Neural cell (in vitro differentiated cells): Measurements from ENCODE around the gene LRP1. TPM values are rescaled to one million over a fixed set of nuclear protein-coding genes. Genes with fewer than 3 reads are reported as not detected.

Experiments used
- H2AFZ ChIP-seq: fragments of 200-600, 300-800 bp; sonication (generic), shearing (Covaris generic); 2 replicates; pipeline ENCODE4 v1.6.0; 2014; ENCODE audit warnings: low read depth, mild to moderate bottlenecking, antibody characterized with exemption, low read length, moderate library complexity
- H3F3A ChIP-seq: fragments of 200-600 bp; shearing (Covaris generic); 2 replicates; pipeline ENCODE4 v1.6.1; 2016; ENCODE audit warnings: mild to moderate bottlenecking, moderate library complexity, mixed read lengths, antibody characterized with exemption, low read length; ENCODE audit not compliant: insufficient read depth, poor library complexity, severe bottlenecking
- H3K27ac ChIP-seq: fragments of 200-600, 300-800 bp; sonication (generic), shearing (Covaris generic); 2 replicates; pipeline ENCODE4 v1.5.1; 2014; ENCODE audit warnings: mild to moderate bottlenecking, low read length, moderate library complexity
- H3K27me3 ChIP-seq: fragments of 300-800, 200-600 bp; sonication (generic), shearing (Covaris generic); 2 replicates; pipeline ENCODE4 v1.6.0; 2014; ENCODE audit warnings: mild to moderate bottlenecking, low read depth, low read length, moderate library complexity; ENCODE audit not compliant: insufficient read depth
- H3K36me3 ChIP-seq: fragments of 300-800, 200-600 bp; sonication (generic), shearing (Covaris generic); 2 replicates; pipeline ENCODE4 v1.5.1; 2014; ENCODE audit warnings: mild to moderate bottlenecking, antibody characterized with exemption, low read length, moderate library complexity; ENCODE audit not compliant: insufficient read depth
- H3K4me2 ChIP-seq: fragments of 300-800, 200-600 bp; sonication (generic), shearing (Covaris generic); 2 replicates; pipeline ENCODE4 v1.6.0; 2014; ENCODE audit warnings: mild to moderate bottlenecking, low read length
- H3K4me3 ChIP-seq: fragments of 300-800, 200-600 bp; sonication (generic), shearing (Covaris generic); 2 replicates; pipeline ENCODE4 v1.5.1; 2014; ENCODE audit warnings: mild to moderate bottlenecking, low read length, moderate library complexity
- H3K79me2 ChIP-seq: fragments of 200-600 bp; shearing (Covaris generic); replicated peaks from 2 replicates; pipeline ENCODE4 v1.6.0; 2014; ENCODE audit warnings: mild to moderate bottlenecking, low read length, moderate library complexity; ENCODE audit not compliant: insufficient read depth
- H3K9ac ChIP-seq: fragments of 300-800, 200-600 bp; sonication (generic), shearing (Covaris generic); 2 replicates; pipeline ENCODE4 v1.6.1; 2016; ENCODE audit warnings: mild to moderate bottlenecking, low read length, mixed read lengths
- H3K9me2 ChIP-seq: fragments of 200-600 bp; shearing (Covaris generic); 2 replicates; pipeline ENCODE4 v1.6.1; 2016; ENCODE audit warnings: mild to moderate bottlenecking, low read length, mixed read lengths; ENCODE audit not compliant: insufficient read depth
- H3K9me3 ChIP-seq: fragments of 200-600, 300-800 bp; sonication (generic), shearing (Covaris generic); 2 replicates; pipeline ENCODE4 v1.6.1; 2016; ENCODE audit warnings: mild to moderate bottlenecking, mixed run types, low read length, moderate library complexity, mixed read lengths
- H4K20me1 ChIP-seq: fragments of 200-600 bp; shearing (Covaris generic); 2 replicates; pipeline ENCODE4 v1.6.1; 2016; ENCODE audit warnings: mild to moderate bottlenecking, mixed run types; ENCODE audit not compliant: insufficient read depth
- CTCF ChIP-seq: fragments of 450-650 bp; IDR thresholded peaks from 2 replicates; pipeline ENCODE4 v1.5.1; 2014; ENCODE audit warnings: antibody characterized with exemption, mild to moderate bottlenecking, moderate library complexity; ENCODE audit not compliant: poor library complexity, severe bottlenecking
- EP300 ChIP-seq: fragments of 450-650 bp; conservative IDR thresholded peaks from 2 replicates; pipeline ENCODE4 v1.6.1; 2014; ENCODE audit warnings: antibody characterized with exemption, mild to moderate bottlenecking, moderate library complexity; ENCODE audit not compliant: poor library complexity, severe bottlenecking
- EZH2 ChIP-seq: fragments of 200-600, 300-800 bp; shearing (Covaris generic), sonication (generic); IDR thresholded peaks from 2 replicates; pipeline ENCODE4 v1.6.1; 2014; ENCODE audit warnings: antibody characterized with exemption, low read length, borderline replicate concordance, mild to moderate bottlenecking; ENCODE audit not compliant: insufficient read depth, poor library complexity, severe bottlenecking
- MXI1 ChIP-seq: fragments of 450-650 bp; conservative IDR thresholded peaks from 2 replicates; pipeline ENCODE4 v1.6.1; 2014; ENCODE audit warnings: antibody characterized with exemption, mild to moderate bottlenecking; ENCODE audit not compliant: poor library complexity, severe bottlenecking
- POLR2AphosphoS5 ChIP-seq: IDR thresholded peaks from 2 replicates; pipeline ENCODE4 v1.6.1; 2012
- RAD21 ChIP-seq: fragments of 450-650 bp; conservative IDR thresholded peaks from 2 replicates; pipeline ENCODE4 v1.6.1; 2014; ENCODE audit warnings: antibody characterized with exemption, mild to moderate bottlenecking, moderate library complexity
- REST ChIP-seq: IDR thresholded peaks from 2 replicates; pipeline ENCODE4 v1.6.1; 2012; ENCODE audit warnings: borderline replicate concordance
- SMC3 ChIP-seq: fragments of 450-650 bp; conservative IDR thresholded peaks from 2 replicates; pipeline ENCODE4 v1.6.1; 2014; ENCODE audit warnings: antibody characterized with exemption, mild to moderate bottlenecking, moderate library complexity; ENCODE audit not compliant: poor library complexity
- TAF1 ChIP-seq: IDR thresholded peaks from 2 replicates; pipeline ENCODE4 v1.6.1; 2012; ENCODE audit warnings: low read depth
- polyA plus RNA-seq: library from polyadenylated mRNA; depleted of rRNA; stranded (reverse); fragments of >200 nt; gene quantifications from 2 replicates; pipeline ENCODE4 v1.2.3, GENCODE V29; 2014

The LRP1 gene
- polyA plus RNA-seq, 1 donor from 2014 or later: 18.2 TPM

- TF ChIP-seq CTCF (peak; percentile 84), TAF1 (no peak), POLR2AphosphoS5 (no peak), RAD21 (peak; percentile 70), EP300 (no peak), SMC3 (peak; percentile 83), MXI1 (no peak)
- H3K36me3 ChIP-seq: peaks cover 6% of the 10 kb centered on the region
- H3K27ac ChIP-seq: no peak overlapping the region
- H3K9ac ChIP-seq: peak overlapping the region; percentile 38
- H4K20me1 ChIP-seq: no peaks in the 10 kb centered on the region
- H3K27me3 ChIP-seq: peaks cover 52% of the 10 kb centered on the region
- H3F3A ChIP-seq: no peaks in the 10 kb centered on the region
- H3K9me3 ChIP-seq: no peaks in the 10 kb centered on the region
- no peaks in the 10 kb centered on the region for H3K9me2 ChIP-seq
- no peaks in the 10 kb centered on the region for H3K79me2 ChIP-seq
- no peak overlapping the region for H2AFZ ChIP-seq
- no peak overlapping the region for H3K4me2 ChIP-seq
- peak overlapping the region; percentile 31 for H3K4me3 ChIP-seq
Measured at GRCh38 chr12:57214398-57214781, 86.1 kb downstream of the LRP1 start.

GRCh38 chr12:57215065-57215464 lies 86.8 kb downstream of the LRP1 start:
- Histone ChIP-seq H3F3A (no peaks in the 10 kb centered on the region), H4K20me1 (no peaks in the 10 kb centered on the region), H3K9me2 (no peaks in the 10 kb centered on the region), H3K9ac (no peak overlapping the region), H2AFZ (no peak overlapping the region), H3K4me2 (no peak overlapping the region), H3K27me3 (peaks cover 59% of the 10 kb centered on the region), H3K27ac (no peak overlapping the region), H3K36me3 (peaks cover 6% of the 10 kb centered on the region), H3K4me3 (no peak overlapping the region), H3K79me2 (no peaks in the 10 kb centered on the region), H3K9me3 (no peaks in the 10 kb centered on the region)
- TF ChIP-seq RAD21 (no peak), CTCF (no peak), SMC3 (no peak), POLR2AphosphoS5 (no peak), TAF1 (no peak), MXI1 (no peak), REST (no peak), EP300 (no peak), EZH2 (no peak)
